HG02884 (cell line): ENCODE results near the gene COL5A3.
"Not testable (repeated sequence)": the region's sequence is repeated elsewhere in the genome, so short reads cannot be mapped to it uniquely, and the experiment has no call there.

Experiments used
- ATAC-seq: cut with Tn5 transposase; IDR thresholded peaks from one replicate; pipeline ENCODE4 v1.9.1; 2021; ENCODE audit warnings: mild to moderate bottlenecking, moderate library complexity; ENCODE audit not compliant: unreplicated experiment

COL5A3 gene

DNA sequence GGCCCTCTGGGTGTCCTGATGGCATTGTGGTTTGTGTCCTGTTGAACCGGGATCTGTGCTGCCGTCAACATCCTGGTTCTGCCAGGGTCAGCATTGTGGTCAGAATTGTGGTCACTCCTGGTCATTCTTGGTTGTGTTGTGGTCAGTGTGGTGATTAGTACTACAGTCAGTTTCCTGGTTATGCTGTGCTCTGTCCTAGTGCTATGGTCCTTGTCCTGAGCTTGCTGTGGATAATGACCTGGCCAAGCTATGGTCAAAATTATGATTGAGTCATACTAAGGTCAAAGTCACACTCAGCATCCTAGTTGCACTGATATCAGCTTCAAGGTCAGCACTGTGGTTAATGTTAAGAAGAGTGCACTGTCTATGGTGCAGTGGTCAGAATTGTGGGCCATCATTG lies 69.5 kb downstream of the COL5A3 start:
- ATAC-seq, result no peak

- no peak for ATAC-seq
Observed at GRCh38 chr19:9939301-9939913, 70.9 kb downstream of the COL5A3 start.

DNA sequence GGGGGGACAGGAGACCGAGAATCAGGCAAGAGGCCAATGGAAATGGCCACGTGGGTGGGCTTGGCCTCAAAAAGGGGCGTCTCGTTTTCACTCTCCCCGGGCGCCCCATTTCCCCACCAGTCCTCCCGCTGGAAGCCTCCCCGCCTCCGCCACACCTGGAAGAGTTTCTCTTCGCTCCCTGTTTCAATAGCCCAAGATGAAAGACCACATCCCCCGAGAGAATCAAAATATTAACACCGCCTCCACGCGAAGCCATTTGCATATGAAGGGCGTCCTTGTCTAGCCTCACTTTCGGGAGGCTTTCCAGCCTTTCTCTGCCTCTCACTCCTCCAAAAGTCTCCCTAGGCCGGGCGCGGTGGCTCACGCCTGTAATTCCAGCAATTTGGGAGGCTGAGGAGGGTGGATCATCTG lies 73.3 kb downstream of the COL5A3 start:
- ATAC-seq, result no peak

DNA sequence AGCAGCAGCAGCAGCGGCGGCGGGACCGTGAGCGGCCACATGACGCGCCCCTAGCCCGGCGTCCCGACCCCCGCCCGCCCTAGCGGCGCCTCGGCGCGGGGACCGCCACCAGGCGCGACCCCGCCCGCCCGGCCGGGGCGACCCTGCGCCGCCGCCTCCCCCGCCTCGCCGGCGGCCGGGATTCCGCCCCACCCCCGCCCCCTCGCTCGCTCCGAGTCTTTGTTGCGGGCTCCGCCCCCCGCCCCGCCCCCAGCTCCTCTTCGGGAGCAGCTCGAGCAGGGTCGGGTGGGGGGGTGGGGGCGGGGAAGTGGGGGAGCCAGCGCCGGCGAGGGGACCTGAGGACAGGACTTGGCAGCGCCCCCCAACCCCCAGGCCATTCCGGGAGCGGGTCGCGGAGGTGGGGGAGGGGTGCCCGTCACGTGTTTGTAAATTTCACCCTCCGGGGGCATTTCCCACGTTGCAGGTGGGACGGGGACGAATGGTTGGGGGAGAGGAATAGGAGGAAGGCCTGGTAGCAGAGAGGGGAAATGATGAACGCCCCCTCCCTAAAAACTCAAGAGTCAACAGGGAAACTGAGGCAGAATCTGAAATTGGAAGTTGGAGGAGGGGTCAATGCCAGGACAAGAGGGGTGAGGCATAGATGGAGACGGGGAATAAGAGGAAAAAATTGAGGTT lies 73.8 kb downstream of the COL5A3 start, which contains the start of gene OLFM2:
Gene OLFM2 (minus strand): TSS at position 190 of the 675 bp plus-strand sequence. CDS start 149 bp downstream, at position 41.
- ATAC-seq, result no peak

DNA sequence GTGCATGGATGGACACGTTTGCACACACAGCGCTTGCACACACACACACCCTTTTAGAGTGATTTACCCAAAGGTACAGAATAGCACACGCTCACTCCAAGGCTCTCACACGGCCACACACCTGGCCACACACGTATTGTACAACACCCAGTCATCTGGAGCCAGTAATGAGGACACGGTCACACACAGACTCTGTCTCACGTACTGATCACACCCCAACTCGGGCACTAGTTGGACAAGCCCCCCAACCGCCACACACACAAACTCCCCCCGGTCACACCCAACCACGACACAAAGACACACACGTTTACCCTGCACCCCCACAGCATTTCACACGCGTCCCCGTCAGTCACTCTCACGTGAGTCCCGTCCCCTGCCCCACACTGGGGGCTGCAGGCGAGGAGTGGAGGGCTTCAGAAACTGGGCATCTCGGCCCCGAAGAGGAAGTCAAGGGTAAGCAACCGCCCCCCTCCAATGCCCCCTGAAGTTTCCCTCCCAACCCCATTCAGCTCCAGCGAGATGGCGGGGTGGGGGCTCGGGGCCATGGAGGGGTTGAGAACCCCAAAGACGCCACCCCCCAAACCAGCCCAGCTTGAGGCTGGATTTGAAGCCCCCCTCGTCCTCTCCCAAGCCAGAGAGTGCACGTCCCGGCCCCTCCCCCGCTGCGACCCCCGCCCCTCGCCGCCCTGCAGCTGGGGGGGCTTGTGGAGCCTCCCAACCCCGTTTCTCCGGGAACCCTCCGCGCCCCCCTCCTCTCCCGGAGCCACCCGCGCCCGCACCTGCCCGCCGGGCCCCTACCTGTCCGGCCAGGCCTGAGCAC lies 74.6 kb downstream of the COL5A3 start:
- no peak for ATAC-seq

- ATAC-seq, result no peak
Observed at GRCh38 chr19:9934132-9934950, 76.0 kb downstream of the COL5A3 start.

DNA sequence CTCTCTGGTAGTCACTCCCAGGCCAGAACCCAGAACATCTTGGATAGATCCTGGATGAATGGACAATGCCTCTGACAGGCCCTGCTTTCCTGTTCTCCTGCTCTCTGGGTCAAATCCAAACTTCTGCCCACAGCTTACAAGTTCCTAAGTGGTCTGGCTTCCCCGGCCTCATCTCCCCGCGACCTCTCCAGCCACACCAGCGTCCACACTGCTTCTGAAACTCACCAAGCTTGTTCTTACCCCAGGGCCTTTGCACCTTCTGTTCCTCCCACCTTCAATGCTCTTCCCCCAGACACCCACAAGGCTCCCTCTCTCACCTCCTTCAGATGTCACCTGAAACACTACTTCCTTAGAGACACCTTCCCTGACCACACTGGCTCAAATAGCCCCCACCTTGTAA lies 77.5 kb downstream of the COL5A3 start:
- no peak for ATAC-seq

DNA sequence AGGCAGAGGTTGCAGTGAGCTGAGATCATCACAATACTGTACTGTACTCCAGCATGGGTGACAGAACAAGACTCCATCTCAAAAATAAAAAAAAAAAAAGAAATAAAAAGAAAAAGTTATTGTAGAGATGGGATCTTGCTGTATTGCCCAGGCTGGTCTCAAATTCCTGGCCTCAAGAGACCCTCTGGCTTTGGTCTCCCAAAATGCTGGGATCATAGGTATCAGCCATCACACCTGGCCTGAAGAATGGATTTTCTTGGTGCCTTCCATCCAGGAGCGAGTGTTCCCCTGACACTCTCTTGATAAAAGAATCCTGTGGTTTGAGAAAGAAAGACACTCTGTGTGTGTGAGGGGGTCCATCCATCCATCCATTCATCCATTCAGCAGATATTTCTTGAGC lies 78.7 kb downstream of the COL5A3 start:
- no peak for ATAC-seq

GRCh38 chr19:9923440-9923839 lies 86.9 kb downstream of the COL5A3 start:
- no peak for ATAC-seq

DNA sequence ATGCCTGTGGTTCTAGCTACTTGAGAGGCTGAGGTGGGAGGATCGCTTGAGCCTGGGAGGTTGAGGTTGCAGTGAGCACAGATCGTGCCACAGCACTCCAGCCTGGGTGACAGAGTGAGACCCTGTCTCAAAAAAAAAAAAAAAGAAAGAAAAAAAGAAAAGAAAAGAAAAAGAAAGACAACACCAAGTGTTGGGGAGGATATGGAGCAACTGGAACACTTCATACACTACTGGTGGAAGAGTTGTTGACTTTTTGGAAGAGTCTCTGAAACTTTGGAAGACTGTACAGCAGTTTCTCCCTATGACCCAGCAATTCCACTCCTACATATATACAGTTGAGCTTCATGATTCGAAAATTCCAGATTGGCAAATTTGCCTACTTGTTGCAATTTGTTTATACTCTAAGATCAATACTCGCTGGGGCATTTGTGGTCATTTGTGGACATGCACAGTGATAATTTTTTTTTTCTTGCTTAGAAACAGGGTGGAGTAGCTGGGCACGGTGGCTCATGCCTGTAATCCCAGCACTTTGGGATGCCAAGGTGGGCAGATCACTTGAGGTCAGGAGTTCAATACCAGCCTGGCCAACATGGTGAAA lies 87.4 kb downstream of the COL5A3 start:
- ATAC-seq, result not testable (repeated sequence)

- no peak for ATAC-seq
Observed at GRCh38 chr19:9917321-9917720, 93.0 kb downstream of the COL5A3 start.

DNA sequence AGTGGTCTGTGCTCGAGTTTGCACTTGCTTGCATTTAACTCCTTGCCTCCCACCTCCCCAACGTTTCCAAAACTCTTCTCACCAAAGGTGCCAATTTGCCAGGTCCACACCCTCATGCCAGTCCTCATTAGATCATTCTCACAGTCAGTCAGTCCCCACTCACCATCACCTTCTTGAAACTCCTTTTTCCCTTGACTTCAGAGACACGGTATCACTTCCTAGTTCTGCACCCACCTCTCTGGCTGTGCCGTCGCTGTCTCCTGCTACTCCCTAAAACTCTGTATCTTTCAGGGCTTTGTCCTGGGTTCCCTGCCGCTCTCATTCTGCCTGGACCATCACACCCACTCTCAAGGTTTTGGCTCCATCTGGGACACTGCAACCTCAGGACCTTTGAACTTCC lies 93.6 kb downstream of the COL5A3 start:
- no peak for ATAC-seq

- ATAC-seq, result no peak
Observed at GRCh38 chr19:9914315-9915207, 95.7 kb downstream of the COL5A3 start.

- ATAC-seq, result no peak
Observed at GRCh38 chr19:9914001-9914314, 96.3 kb downstream of the COL5A3 start.

DNA sequence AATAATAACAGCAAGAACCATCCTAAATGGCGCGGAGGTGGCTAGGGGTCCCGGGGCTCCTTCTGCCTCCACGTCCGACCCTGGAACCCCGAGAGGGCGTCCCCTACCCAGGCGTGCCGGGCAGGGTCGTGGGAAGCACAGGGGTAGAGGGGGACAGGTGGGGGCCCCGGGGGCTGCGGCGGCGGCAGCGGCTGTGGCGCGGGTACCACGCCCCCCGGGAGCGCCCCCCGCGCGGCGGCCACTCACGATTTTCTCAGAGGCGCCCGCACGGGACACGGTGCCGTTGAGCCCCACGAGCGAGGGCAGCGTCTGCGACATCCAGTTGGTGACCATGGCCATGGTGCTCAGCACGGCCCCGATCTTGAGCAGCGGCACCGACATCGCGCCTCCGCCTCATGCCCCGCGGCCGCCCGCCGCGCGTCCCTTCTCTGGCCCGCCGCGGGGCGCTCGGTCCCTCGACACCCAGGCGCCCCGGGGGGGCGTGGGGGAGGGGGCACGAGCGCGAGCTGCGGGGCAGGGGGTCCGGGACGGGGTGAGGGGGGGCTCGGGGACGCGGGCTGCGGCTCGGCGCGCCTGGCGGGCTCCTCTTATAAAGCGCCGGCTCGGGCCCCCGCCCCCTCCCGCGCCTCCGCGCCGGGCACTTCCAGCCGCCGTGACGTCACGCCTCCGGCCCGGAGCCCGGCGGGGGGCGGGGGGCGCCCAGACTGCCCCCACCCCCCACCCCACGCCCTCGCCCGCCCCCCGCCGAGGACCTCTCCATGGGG lies 96.9 kb downstream of the COL5A3 start:
- ATAC-seq, result no peak

GRCh38 chr19:9912551-9913236 lies 97.6 kb downstream of the COL5A3 start:
- ATAC-seq, result no peak

DNA sequence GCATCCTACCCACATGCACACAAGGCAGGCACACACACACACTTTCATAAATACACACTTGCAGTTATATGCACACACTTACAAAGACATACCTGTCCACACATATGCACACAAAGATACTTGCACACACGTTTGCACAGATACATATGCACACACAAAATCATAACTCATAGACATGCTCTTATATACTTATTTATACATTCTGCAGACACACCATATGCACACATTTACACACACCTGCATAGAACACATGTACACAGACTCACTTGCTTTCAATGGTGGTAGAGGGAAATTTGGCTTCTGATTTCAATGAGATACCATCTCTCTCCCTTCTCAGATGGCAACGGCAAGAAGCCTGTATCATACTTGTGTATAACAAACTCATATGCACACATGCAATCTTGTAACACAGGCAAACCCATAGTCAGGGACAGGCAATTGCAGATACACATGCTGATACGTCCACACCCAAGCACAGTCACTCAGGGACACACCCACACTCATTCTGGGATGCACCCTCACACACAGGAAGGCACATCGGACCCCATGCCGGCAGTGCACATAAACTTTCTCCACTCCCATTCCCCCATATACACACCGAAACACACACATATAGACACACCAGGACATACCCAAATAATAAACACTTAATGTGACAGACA lies 98.6 kb downstream of the COL5A3 start:
- ATAC-seq, result no peak

DNA sequence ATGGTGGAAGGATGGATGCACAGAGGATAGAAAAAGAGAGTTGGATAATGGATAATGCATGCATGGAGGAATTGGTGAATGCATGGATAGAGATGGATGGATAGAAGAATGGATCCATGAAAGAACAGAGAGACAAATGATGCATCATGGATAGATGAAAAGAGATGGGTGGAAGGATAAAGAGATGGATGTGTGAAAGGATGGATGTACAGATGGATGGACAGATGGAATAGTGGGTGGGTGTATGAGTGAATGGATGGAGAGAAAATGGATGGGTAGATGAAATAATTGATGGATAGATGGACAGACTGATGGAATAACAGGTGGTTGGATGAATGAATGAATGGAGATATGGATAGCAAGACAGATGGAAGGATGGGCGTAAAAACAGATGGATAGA lies 99.7 kb downstream of the COL5A3 start:
- ATAC-seq, result no peak
